GM19099 (cell line): ENCODE results near the gene TUBA1A.

Experiments
- POLR2A ChIP-seq: IDR thresholded peaks from 3 replicates; pipeline ENCODE4 v1.6.1; 2011; ENCODE audit warnings: low read depth; ENCODE audit not compliant: insufficient read length; ENCODE audit errors: extremely low read depth

Gene TUBA1A

GRCh38 chr12:49188916-49189367 lies at the start of gene TUBA1A:
Gene TUBA1A, minus strand, starts transcription at chr12:49189080. Its CDS starts 101 bp downstream, at chr12:49188979.
- TF ChIP-seq POLR2A, result peak; percentile 92

GRCh38 chr12:49236423-49236822 lies 47.5 kb upstream of the TUBA1A start:
- no peak for TF ChIP-seq POLR2A

- no peak for TF ChIP-seq POLR2A
Measured at GRCh38 chr12:49233842-49234526, 45.1 kb upstream of the TUBA1A start.

- no peak for TF ChIP-seq POLR2A
Measured at GRCh38 chr12:49232940-49233841, 44.3 kb upstream of the TUBA1A start.

- no peak for TF ChIP-seq POLR2A
Measured at GRCh38 chr12:49231878-49232655, 43.2 kb upstream of the TUBA1A start.

- TF ChIP-seq POLR2A, result no peak
Measured at GRCh38 chr12:49230805-49231194, 41.9 kb upstream of the TUBA1A start.

GRCh38 chr12:49230176-49230804 lies 41.4 kb upstream of the TUBA1A start:
- TF ChIP-seq POLR2A, result no peak

- TF ChIP-seq POLR2A, result no peak
Measured at GRCh38 chr12:49228653-49229052, 39.8 kb upstream of the TUBA1A start.

GRCh38 chr12:49227713-49228112 lies 38.8 kb upstream of the TUBA1A start:
- no peak for TF ChIP-seq POLR2A

- TF ChIP-seq POLR2A, result no peak
Measured at GRCh38 chr12:49225576-49226166, 36.8 kb upstream of the TUBA1A start.

- TF ChIP-seq POLR2A, result no peak
Measured at GRCh38 chr12:49223590-49224369, 34.9 kb upstream of the TUBA1A start.

GRCh38 chr12:49223122-49223521 lies 34.2 kb upstream of the TUBA1A start:
- TF ChIP-seq POLR2A, result no peak

- TF ChIP-seq POLR2A, result no peak
Measured at GRCh38 chr12:49220972-49221371, 32.1 kb upstream of the TUBA1A start.
